ENCODE measurements around the gene CES5A.
"Not testable (repeated sequence)": the region's sequence is repeated elsewhere in the genome, so short reads cannot be mapped to it uniquely, and the experiment has no call there.

Gene CES5A

DNA sequence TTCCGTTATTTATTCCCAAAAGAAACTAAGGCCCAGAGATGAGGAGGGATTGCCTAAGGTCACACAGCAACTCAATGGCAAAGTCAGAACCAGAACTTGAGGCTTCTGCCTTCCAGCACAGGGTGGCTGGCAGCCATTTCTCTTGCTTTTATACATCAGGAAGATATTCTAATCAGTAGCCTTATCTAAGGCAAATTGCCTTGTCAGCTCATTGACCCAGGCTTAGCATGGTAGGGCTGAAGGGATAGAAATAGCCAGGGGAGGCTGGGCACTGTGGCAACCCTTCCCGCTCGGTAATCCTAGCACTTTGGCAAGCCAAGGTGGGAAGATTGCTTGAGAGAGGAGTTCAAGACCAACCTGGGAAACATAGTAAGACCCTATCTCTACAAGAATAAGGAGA, 40.0 kb downstream of the CES5A start:
- DNase-seq; intact Hi-C loops (cut with DNase I): not testable (repeated sequence)

DNA sequence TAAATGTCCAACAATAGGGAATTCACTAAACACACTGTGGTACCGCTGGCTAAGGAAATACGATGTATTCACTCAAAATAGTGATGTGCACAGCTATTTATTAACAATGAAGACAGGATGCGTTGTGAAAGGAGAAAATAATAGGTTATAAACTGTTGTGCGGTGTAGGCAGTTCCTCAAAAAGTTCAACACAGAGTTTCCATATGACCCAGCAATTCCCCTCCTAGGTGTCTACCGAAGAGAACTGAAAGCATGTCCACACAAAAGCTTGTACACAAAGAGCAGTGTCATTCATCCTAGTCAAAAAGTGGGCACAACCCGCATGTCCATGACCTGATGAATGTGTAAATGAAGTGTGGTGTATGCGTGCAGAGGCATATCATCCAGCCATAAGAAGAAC, 41.1 kb downstream of the CES5A start:
- intact Hi-C loops (cut with DNase I): no loop called here
- no peak for DNase-seq

DNA sequence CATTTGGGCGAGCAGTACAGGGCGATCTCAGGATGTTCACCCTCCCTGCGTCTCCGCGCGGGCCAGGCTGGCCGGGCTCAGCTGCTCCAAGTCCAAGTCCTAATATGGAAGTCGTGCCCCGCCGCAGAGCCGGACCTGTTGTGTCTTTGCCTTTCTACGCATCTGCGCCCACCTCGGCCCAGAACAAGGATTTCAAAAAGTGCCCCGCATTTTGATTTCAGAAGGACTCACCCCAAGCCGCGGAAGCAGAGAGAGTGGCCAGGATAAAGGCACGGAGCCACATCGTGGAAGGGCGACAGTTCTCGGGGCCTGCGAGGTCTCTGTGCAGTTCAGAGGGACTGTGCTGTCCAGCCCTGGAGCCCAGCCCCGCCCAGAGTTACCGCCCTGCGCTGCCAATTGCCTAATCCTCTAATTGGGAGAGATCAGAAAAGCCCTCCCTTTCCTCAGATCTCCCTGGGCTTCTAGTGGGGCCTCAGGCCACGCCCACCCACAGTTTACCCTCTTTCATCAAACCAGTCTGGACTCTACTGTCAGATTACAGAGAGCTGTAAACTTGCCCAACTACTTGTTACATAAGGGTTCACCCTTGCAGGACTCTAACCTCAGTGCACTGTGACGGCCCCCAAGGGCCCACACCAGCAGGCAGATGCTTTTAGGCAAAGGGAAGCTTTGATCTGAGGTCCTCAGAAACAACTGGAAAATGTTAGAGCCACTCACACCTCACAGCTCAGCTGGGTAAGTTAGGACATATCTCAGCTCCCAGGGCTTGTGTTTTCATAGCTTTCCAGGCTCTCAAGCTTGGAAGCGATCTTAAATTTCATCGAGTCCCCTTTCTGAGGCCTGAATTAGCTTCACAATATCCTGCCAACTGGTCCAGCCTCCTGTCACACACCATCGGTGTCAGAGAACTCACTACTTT, 42.1 kb downstream of the CES5A start, which contains the start of gene CES1:
TSS of gene CES1 (minus strand) at position 324 of the 919 bp plus-strand sequence. CDS start at position 283, 41 bp downstream.
- DNase-seq: peak in 1 of 42 donors; percentile 5
- intact Hi-C loops (cut with DNase I): no loop called here

DNA sequence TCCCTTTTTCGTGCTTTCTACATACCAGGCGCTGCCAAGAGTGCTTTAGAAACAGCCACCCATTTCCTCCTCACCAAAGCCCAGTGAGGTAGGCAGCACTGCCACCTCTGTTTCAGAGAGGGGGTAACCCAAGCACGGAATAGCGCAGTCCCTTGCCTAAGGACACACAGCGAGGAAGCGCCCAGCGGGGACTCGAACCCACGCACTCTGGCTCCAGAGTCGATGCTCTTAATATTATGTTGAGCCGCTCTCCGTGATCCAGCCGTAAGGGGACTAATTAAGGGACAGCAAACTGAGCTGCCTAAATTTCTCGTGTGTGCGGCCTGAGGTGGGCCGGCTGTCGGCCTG, 42.8 kb downstream of the CES5A start:
- intact Hi-C loops (cut with DNase I): no loop called here
- no peak for DNase-seq

DNA sequence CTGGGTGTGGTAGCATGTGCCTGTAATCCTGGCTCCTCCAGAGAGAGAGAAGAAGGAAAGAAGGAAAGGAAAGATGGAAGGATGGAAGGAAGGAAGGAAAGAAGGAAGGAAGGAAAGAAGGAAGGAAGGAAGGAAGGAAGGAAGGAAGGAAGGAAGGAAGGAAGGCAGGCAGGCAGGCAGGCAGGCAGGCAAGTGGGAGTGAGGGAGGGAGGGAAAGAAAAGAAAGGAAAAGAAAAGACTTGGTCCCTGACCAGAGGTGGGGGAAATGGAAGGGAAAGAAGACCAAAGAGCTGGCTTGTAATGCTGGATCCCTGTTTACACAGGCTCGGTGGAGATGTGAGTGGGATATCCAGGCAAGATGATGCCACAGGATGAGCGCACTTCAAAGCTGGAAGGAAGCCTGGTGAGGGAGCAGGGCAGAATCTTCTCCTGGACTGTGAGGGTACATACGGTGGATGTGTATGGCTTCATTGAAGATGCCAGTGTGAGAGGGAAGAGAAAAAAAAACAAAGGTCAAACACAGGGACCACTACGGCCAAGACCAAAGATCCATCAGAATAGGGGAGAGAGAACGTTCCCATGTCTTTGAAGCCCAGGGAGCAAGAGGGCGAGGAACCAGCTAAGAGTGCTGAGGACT, 44.4 kb downstream of the CES5A start:
- intact Hi-C loops (cut with DNase I): no loop called here
- no peak for DNase-seq

DNA sequence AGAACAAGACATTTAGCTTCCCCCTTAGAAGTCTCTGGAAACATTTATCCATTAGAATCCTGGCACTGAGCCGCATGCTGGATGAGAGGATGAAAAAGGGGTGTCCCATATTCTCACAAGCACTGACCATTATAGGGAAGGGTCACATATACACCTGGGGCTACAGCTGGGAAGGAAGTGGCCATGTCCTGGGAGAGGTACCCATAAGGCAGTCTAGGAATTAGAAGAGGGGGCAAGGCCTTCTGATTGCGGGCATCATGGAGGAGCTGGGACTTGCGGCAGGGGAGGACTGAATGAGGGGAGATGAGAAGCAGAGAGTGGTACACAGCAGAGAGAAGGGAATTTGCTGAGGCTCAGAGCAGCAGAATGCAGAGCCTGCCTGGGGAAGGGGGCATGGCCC, 45.9 kb downstream of the CES5A start:
- intact Hi-C loops (cut with DNase I); DNase-seq: not testable (repeated sequence)

DNA sequence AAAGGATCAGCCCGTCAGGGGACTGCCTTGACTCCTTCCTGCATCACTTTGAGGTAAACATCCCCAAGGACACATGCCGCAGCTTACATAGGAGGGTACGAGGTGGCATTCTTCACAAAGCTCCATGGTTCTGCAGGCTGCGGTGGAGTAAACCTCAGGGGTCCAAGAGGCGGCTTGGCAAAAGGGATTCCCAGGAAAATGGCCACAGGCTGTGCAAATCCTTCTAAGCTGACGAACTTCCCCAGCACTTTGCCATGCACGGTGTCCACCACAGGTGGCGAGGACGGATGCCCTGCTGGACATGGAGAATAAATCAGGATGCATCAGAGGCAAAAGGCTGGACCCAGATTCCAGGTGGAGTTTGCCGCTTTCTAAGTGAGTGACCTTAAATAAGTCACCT, 46.5 kb downstream of the CES5A start:
- intact Hi-C loops (cut with DNase I): no loop called here
- DNase-seq: no peak

DNA sequence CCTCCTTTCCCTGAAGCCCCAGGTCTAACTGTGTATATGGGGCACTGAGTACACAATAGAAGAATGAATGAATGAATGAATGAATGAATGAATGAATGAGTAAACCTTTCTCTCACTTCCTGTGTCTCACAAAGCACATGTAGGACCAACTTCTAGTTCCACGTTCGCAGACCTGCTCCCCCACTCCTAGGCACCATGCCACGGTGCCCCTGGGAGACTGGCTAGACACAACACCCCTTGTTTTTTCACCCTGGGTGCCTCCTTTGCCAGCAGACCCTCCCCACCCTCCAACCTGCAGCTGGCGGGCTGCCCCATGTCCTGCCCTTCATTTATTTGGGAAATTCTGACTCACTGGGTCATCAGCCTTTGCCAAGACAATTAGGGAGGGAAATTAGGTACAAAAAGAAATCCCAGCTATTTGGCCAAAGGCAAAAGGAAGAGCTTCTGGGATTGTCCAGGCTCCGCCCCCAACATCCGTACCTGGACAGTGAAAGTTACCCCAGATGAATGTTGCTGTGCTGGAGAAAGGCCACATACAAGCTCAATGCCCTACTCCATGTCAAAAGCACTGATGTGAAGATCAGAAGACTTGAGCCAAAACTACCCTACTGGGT, 50.0 kb downstream of the CES5A start:
- intact Hi-C loops (cut with DNase I): no loop called here

DNA sequence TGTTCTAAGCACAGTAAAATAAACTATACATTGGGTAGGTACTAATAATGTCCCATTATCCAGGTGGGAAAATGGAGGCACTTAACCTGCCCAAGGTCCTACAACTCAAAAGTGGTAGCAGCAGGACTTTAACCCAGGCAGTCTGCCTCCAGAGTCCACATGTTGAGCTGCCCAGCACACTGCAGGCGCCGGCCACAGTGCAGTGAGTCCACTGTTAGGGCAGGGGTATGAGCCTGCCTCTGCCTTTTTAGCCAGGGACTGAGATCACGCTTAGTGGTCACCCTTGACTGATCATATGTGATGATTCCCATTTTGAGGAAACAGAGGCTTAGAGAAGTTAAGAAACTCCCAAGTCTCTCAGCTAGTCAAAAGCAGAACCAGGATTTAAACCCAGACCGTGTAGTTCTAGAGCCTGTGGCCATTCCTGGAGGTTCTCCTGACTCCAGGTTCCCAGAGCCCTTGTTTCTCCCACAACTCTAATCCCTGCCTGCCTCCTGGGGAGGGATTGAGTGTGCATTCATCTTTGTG, 50.6 kb downstream of the CES5A start:
- DNase-seq: no peak
- intact Hi-C loops (cut with DNase I): no loop called here

More for the DNA sequence above, 50.0 kb downstream of the CES5A start:
- no peak for DNase-seq

DNA sequence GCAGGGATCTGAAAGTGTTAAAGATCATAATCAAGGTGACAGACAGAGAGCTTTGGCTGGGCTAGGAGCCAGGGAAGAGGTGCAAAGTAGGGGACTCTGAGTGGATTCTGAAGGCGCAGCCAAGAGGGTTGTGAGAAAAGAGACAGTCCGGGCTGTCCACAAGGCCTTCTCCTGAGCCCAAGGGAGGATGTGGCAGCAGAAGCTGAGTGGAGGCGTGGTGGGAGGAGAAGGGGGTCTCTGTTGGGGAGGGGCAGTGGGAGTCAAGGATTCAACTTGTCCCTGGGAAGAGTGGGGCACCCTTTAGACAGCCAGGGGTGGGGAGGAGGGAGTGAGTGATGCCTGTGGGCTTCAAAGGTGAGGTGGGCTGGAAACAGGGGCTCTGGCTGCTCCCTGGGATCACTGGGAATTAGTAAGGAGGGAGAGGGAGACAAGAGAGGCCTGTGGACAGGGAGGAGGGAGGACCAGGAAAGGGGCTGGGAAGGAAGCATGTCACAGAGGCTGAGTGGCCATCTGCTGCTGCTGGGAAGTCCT, 52.8 kb downstream of the CES5A start:
- intact Hi-C loops (cut with DNase I): no loop called here
- no peak for DNase-seq

DNA sequence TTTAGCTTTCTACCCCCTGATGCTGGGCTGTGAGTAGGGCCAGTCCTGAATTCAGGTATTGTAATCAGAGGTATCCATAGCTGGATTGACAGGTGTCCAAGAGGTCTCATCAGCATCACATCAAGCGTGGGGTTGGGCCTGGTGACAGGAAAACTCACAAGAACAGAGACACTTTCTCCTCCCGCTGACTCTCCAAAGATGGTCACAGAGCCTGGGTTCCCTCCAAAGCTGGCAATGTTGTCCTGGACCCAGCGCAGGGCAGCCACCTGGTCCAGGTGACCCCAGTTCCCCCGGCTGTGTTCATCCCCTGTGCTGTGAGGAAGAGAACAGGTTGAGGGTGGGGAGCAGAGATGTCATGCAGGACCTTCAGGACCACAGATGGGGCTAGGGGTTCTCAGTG, 54.0 kb downstream of the CES5A start:
- intact Hi-C loops (cut with DNase I): no loop called here
- peak in 1 of 42 donors; percentile 11 for DNase-seq

DNA sequence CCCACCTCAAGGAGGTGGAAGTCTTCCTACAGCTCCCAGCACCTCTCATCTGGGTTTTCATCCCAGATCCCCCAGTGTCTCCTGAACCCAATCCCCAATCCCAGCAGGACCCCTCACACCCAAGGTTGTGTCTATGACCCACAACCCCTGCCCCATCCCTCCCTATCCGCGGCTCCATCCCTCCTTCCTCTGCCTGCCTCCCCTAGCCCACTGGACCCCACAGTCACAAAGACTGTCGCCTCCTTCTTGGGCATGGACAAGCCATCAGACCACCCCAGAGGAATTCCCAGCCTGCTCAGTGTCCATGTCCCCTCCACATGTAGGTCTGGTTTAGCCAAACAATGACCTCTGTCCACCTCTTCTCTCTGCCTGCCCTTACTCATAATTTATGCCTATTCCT, 54.6 kb downstream of the CES5A start:
- no peak for DNase-seq

DNA sequence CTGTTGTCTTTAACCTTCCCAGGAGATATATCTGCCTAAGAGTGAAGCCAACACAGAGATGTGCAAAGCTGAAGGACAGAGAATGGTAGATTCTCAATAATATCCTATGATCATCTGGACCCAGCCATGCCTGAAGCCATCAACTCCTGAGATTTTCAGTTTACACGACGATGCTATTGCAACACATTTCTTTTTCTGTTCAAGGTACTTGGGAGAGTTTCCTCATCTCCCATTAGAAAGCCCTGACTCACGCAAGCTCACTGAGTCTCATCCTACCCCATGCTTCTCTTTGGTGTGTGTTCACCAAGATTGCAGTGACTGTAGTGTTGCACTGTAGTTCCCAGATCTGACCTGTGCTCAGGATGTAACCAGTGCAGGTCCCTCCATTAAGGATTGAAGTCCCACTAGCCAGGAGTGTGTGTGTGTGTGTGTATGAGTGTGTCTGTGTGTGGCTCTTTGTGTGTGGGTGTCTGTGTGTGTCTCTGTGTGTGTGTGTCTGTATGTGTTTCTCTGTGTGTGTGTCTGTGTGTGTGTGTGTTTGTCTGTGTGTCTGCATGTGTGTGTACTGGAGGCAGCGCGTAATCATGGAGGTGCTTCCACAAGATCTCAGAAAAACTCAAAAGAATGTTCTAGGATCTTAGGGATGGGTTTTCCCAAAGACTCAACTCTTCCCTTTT, 57.8 kb downstream of the CES5A start:
- intact Hi-C loops (cut with DNase I): no loop called here
- peak in 1 of 42 donors; percentile 3 for DNase-seq

More for the DNA sequence above, 54.6 kb downstream of the CES5A start:
- intact Hi-C loops (cut with DNase I): no loop called here

DNA sequence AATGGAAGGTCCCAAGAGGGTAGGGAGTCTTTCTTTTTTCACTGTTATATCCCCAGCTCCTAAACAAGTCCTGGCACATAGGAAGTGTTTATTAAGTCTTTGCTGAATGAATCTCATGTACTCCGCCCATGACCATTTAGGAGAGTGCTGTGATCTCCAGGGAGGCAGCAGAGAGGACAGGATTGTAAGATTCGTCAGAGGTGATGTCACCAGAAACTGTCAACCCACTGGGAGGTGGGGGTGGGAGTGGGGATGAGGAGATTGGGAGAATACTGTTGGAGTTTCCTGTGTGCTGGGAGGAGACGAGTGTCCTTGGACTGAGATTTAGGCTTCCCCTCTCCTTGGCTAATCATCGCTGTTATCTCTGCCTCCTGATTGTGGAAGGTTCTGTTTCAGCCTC, 59.0 kb downstream of the CES5A start:
- intact Hi-C loops (cut with DNase I): not testable (repeated sequence)
- peak in 30 of 42 donors; percentile 13 to 79 (median 40) for DNase-seq

DNA sequence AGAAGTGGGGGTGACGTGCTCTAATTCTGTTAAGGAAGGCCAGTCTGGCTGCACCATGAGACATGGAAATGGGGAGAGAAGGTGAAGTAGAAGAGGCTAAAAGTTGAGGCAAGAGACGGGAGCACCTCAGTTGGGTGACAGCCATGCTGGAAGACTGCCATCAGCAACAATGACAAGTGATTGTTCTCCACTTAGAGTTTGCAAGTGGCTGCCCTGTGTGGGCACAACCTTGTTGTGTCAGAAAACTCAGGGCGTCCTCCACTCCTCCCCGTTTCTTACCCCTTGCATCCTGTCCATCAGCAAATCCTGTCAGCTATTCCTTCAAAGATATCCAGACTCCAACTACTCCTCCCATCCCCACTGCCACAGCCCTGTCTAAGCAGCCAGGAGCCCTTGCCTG, 59.9 kb downstream of the CES5A start:
- DNase-seq: no peak
- intact Hi-C loops (cut with DNase I): no loop called here

DNA sequence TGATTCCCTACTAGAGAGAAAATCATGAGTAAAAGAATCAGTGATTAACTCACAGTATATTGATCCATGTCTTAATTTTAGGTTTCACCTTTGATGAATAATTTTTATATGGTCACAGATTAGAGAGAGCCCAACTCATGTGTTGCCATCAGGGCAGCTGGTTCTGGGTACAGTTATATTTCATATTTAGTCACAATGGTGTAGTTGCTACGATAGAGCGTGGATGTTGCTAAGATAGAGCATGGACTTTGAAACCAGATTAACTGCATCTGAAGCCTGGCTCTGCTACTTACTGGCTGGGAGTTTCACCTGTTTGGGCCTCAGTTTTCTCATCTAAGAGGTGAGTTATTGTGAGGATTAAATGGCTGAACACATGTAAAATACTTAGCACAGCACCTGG, 61.0 kb downstream of the CES5A start:
- intact Hi-C loops (cut with DNase I); DNase-seq: not testable (repeated sequence)

DNA sequence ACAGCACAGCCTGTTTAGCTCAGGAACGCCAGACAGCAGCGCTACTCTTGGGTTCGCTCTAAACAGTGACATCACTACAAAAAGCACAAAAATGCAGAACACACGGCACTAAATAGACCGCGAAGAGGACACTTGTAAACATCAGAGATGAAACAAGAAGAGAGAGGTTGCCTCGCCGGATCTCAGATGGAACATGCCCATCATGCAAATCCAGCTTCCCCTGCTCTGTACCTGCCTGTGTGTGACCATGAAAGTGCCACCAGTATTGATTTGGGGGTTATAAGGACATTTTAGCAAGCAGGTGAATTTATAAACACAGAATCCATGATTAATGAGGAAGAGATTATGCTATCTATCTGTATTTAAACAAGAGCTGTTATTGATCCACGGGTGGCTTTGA, 61.4 kb downstream of the CES5A start:
- DNase-seq: peak in 2 of 42 donors; percentile 7 to 27
- intact Hi-C loops (cut with DNase I): not testable (repeated sequence)

DNA sequence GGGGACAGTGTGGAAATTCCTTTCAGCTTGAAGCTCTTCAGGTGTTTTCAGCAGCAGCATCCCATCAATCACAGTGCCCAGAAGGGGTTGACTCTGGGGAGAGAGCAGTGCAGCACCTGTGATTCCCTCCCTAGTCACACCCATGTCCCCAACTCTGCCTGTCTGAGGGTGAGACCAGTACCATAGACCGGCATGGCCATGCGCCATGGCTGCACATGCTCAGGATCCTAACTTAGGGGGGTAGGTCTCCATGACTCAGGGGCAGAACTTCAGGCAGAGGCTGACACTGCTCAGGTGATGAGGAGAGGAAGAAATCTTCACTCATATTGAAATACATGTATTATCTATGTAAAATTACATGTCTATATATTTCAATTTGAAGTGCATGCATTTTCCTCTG, 62.2 kb downstream of the CES5A start:
- peak in 2 of 42 donors; percentile 8 to 10 for DNase-seq
- intact Hi-C loops (cut with DNase I): no loop called here

DNA sequence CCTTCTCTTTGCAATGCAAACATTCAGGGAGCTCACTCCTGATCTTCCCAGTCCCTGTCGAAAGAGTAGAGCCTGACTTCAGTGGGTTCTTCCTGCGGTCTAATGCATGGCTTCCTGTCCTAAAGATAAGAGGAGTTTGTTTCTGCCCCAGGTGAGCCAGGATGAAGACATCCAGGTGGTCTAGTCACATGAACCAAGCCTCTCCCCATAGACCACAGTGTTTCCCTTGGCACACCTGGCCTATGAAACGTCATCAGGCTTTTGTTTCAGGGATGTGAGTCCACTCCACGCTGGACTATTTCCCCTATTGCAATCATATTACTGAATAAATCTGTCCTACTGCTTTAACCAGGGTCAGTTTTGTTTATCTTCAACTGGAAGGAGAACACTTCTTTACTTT, 63.4 kb downstream of the CES5A start:
- intact Hi-C loops (cut with DNase I): no loop called here

More for the DNA sequence above, 63.4 kb downstream of the CES5A start:
- peak in 1 of 42 donors; percentile 6 for DNase-seq
